ENCODE results near the gene HK3.
"Not testable (repeated sequence)": the region's sequence is repeated elsewhere in the genome, so short reads cannot be mapped to it uniquely, and the experiment has no call there.

The HK3 gene

GRCh38 chr5:176883700-176884570 lies 15.2 kb downstream of the HK3 start:
- no peak for DNase-seq (ENCODE audit: low read depth in 3 of 3)

- DNase-seq (ENCODE audit: low read depth in 3 of 3), result no peak
These were observed 16.6 kb downstream of the HK3 start for GRCh38 chr5:176882567-176882903.

GRCh38 chr5:176881816-176882566 lies 17.2 kb downstream of the HK3 start:
- DNase-seq (ENCODE audit: low read depth in 3 of 3), result no peak

- no peak for DNase-seq (ENCODE audit: low read depth in 3 of 3)
These were observed 18.0 kb downstream of the HK3 start for GRCh38 chr5:176881021-176881749.

GRCh38 chr5:176880366-176881020 lies 18.7 kb downstream of the HK3 start:
- DNase-seq (ENCODE audit: low read depth in 3 of 3), result no peak

- DNase-seq (ENCODE audit: low read depth in 3 of 3), result no peak
These were observed 19.3 kb downstream of the HK3 start for GRCh38 chr5:176879663-176880361.

GRCh38 chr5:176878906-176879662 lies 20.1 kb downstream of the HK3 start:
- DNase-seq (ENCODE audit: low read depth in 3 of 3), result no peak

- no peak for DNase-seq (ENCODE audit: low read depth in 3 of 3)
These were observed 20.7 kb downstream of the HK3 start for GRCh38 chr5:176878463-176878862.

GRCh38 chr5:176877793-176878331 lies 21.3 kb downstream of the HK3 start:
- no peak for DNase-seq (ENCODE audit: low read depth in 3 of 3)

- DNase-seq (ENCODE audit: low read depth in 3 of 3), result no peak
These were observed 22.4 kb downstream of the HK3 start for GRCh38 chr5:176876506-176877431.

GRCh38 chr5:176875783-176876505 lies 23.2 kb downstream of the HK3 start:
- no peak for DNase-seq (ENCODE audit: low read depth in 3 of 3)

GRCh38 chr5:176875014-176875550 lies 24.1 kb downstream of the HK3 start:
- DNase-seq (ENCODE audit: low read depth in 3 of 3), result no peak

GRCh38 chr5:176874198-176874780 lies 24.9 kb downstream of the HK3 start:
- no peak for DNase-seq (ENCODE audit: low read depth in 3 of 3)

GRCh38 chr5:176873541-176874172 lies 25.5 kb downstream of the HK3 start:
- no peak for DNase-seq (ENCODE audit: low read depth in 3 of 3)

GRCh38 chr5:176873011-176873410 lies 26.1 kb downstream of the HK3 start:
- not testable (repeated sequence) for DNase-seq (ENCODE audit: low read depth in 3 of 3)

- not testable (repeated sequence) for DNase-seq (ENCODE audit: low read depth in 3 of 3)
These were observed 26.6 kb downstream of the HK3 start for GRCh38 chr5:176872586-176872985.

GRCh38 chr5:176870644-176871043 lies 28.5 kb downstream of the HK3 start:
- not testable (repeated sequence) for DNase-seq (ENCODE audit: low read depth in 3 of 3)

All from stimulated activated CD4-positive, alpha-beta T cell treated with anti-CD3 and anti-CD28 coated beads, TNF-alpha, amount 100 ng/mL, for 48 hours (primary cell).